Measurements from ENCODE around the gene SNHG17. TPM values are rescaled to one million over a fixed set of nuclear protein-coding genes. Genes with fewer than 3 reads are reported as not detected.

The SNHG17 gene
- total and polyA plus RNA-seq, 2 of the 4 experiments (the other 2 are of a cell fraction) = 5.4 to 38.2 TPM

GRCh38 chr20:38471987-38472512 is 36.9 kb upstream of the SNHG17 start:
- Histone ChIP-seq H3K18ac (ENCODE audit: low read depth, low read length) (no peak overlapping the region), H3K9me3 (ENCODE audit: control insufficient read depth, insufficient read depth, low read length) (no peaks in the 10 kb centered on the region), H3K4me1 (ENCODE audit: control insufficient read depth, insufficient read depth, low read length) (peaks cover 2% of the 10 kb centered on the region), H2BK20ac (ENCODE audit: low read depth, low read length) (no peak overlapping the region), H3K4me2 (ENCODE audit: low read depth, low read length) (peak overlapping the region; percentile 94), H2AFZ (replicated peaks; ENCODE audit: low read length, poor library complexity) (peak overlapping the region; percentile 99), H4K5ac (ENCODE audit: low read depth, low read length) (peak overlapping the region; percentile 84), H2AK5ac (ENCODE audit: low read depth, low read length) (no peak overlapping the region), H3K36me3 (ENCODE audit: control insufficient read depth, insufficient read depth, low read length) (no peaks in the 10 kb centered on the region), H3K79me1 (ENCODE audit: low read depth in 1 of 2, low read length in 2 of 2) (peaks cover 22 to 32% of the 10 kb centered on the region in 2 experiments; a peak in 3 of 4 replicates), H3K9ac (ENCODE audit: low read depth, low read length) (peak overlapping the region; percentile 10; the same call in 1 of the 2 replicates), H3K23ac (ENCODE audit: low read depth, low read length) (no peak overlapping the region), H4K91ac (ENCODE audit: insufficient read depth, low read depth, low read length) (no peak overlapping the region; the same call in 1 of the 2 replicates), H4K8ac (ENCODE audit: low read depth in 2 of 2, low read length in 2 of 2) (peak overlapping the region; percentile 67 to 97), H3K27ac (ENCODE audit: insufficient read depth, low read length) (no peak overlapping the region), H2AK9ac (replicated peaks; ENCODE audit: low read depth, low read length, poor library complexity) (peak overlapping the region; percentile 22), H3K56ac (ENCODE audit: extremely low read depth, insufficient read depth, low read length) (no peak overlapping the region), H4K20me1 (ENCODE audit: insufficient read depth, low read length) (peaks cover 32% of the 10 kb centered on the region), H3K27me3 (ENCODE audit: control insufficient read depth, insufficient read depth, low read length) (peaks cover under 1% of the 10 kb centered on the region; the same call in 1 of the 2 replicates), H2BK120ac (ENCODE audit: low read depth, low read length) (no peak overlapping the region; the same call in 1 of the 2 replicates), H3K4me3 (ENCODE audit: insufficient read depth, low read depth, low read length) (peak overlapping the region; percentile 50), H3K4ac (ENCODE audit: low read depth, low read length) (peak overlapping the region; percentile 57; the same call in 1 of the 2 replicates), H3K14ac (replicated peaks; ENCODE audit: low read depth, low read length) (no peak overlapping the region; the same call in 1 of the 2 replicates), H3K9me1 (ENCODE audit: insufficient read depth, low read length) (no peaks in the 10 kb centered on the region; the same call in 1 of the 2 replicates), H2BK15ac (ENCODE audit: low read depth, low read length) (no peak overlapping the region), H2BK5ac (ENCODE audit: low read depth, low read length, poor library complexity, severe bottlenecking) (no peak overlapping the region)
- no TSS peak for BruUV-seq (replicated peaks)
- WGBS, 2 experiments (ENCODE audit: extremely low coverage in 2 of 2, insufficient read length in 1 of 2) = 17% methylated on average over 1 of the region's 12 CpGs; no CpG with 5 or more reads in 1 of the 2 experiments
- ChIA-PET CTCF (interaction anchor here (0.6 to 1.6 kb wide), 3 partner anchors 25 to 1367 kb away, joined by 3 to 6 read pairs (median 3); no protein-coding TSS in a partner anchor), POLR2A (ENCODE audit: unreplicated experiment) (no interaction called here)
- in situ Hi-C loops (cut with MboI; ENCODE audit: low sequenced_read_pairs) (loop anchor here (10.0 to 25.0 kb wide), 2 partner anchors 63 to 265 kb away; partner anchors contain the start of gene ACTR5), intact Hi-C loops (cut with micrococcal nuclease) (loop anchor here (1.0 kb wide), 1 partner anchor 26 kb away; no protein-coding TSS in a partner anchor), dilution Hi-C loops (cut with HindIII; ENCODE audit: low sequenced_read_pairs, unreplicated experiment) (no loop called here)
- TF ChIP-seq RAD21 (IDR thresholded peaks at IDR 0.05; ENCODE audit: low read length) (no peak), CHD1 (IDR thresholded peaks at IDR 0.05; ENCODE audit: low read depth, low read length) (no peak), RCOR1 (IDR thresholded peaks at IDR 0.05; ENCODE audit: insufficient replicate concordance, low read length) (no peak), BHLHE40 (IDR thresholded peaks at IDR 0.05; ENCODE audit: low read depth, low read length) (no peak), USF2 (IDR thresholded peaks at IDR 0.05; ENCODE audit: low read depth, low read length) (no peak), NFE2L2 (IDR thresholded peaks at IDR 0.05; ENCODE audit: low read depth, low read length) (no peak), MXI1 (IDR thresholded peaks at IDR 0.05; ENCODE audit: borderline replicate concordance, low read depth, low read length) (no peak)
- DNase-seq = no peak
- peak; percentile 18 for ATAC-seq (ENCODE audit: low read depth)
